H1 (cell line): ENCODE measurements around the gene DBNDD1. TPM values are rescaled to one million over a fixed set of nuclear protein-coding genes. Genes with fewer than 3 reads are reported as not detected.

Source experiments
- CTCF ChIA-PET: fragments of 300-600 bp; sonication (Branson Sonifier 250); formaldehyde crosslinking; loops from one replicate; lab custom pipeline; 2021; ENCODE audit not compliant: partially characterized antibody; lab: Charles Lee
- POLR2A ChIA-PET: fragments of 300-600 bp; sonication (Branson Sonifier 250); formaldehyde crosslinking; loops from one replicate; lab custom pipeline; 2021; ENCODE audit warnings: inconsistent platforms; ENCODE audit not compliant: partially characterized antibody; lab: Charles Lee
- DNase-seq, 2 experiments: peaks; one replicate each; pipeline versions ENCODE4 v3.0.0 to v3.0.0-alpha.2; 2010 to 2022; ENCODE audit warnings: low spot score in 2 of 2, low read depth in 1 of 2, mixed read lengths in 1 of 2
- FAIRE-seq: peaks from 2 replicates; lab custom pipeline; 2011; peaks lifted over from hg19 to GRCh38; lab: Jason Lieb, UNC
- H2AFZ ChIP-seq: 2 replicates; pipeline ENCODE4 v1.8.1; 2012; ENCODE audit warnings: low read length, inconsistent platforms
- H2AK5ac ChIP-seq: 2 replicates; pipeline ENCODE4 v1.6.1; 2013; ENCODE audit warnings: low read depth, low read length
- H2BK120ac ChIP-seq: replicated peaks from 2 replicates; pipeline ENCODE3; 2013; ENCODE audit warnings: low read depth, low read length, inconsistent platforms
- H2BK12ac ChIP-seq: 2 replicates; pipeline ENCODE4 v1.6.1; 2013; ENCODE audit warnings: low read depth, low read length
- H2BK15ac ChIP-seq: 2 replicates; pipeline ENCODE4 v1.6.1; 2013; ENCODE audit warnings: low read length
- H2BK20ac ChIP-seq: 2 replicates; pipeline ENCODE4 v1.6.1; 2013; ENCODE audit warnings: low read length
- H2BK5ac ChIP-seq: 2 replicates; pipeline ENCODE4 v1.6.1; 2013; ENCODE audit warnings: low read depth, low read length
- H3K14ac ChIP-seq: 2 replicates; pipeline ENCODE4 v1.6.1; 2013; ENCODE audit warnings: inconsistent platforms; ENCODE audit not compliant: insufficient read length
- H3K18ac ChIP-seq: 2 replicates; pipeline ENCODE4 v1.6.1; 2013; ENCODE audit warnings: low read length; ENCODE audit errors: extremely low read depth
- H3K23ac ChIP-seq: 2 replicates; pipeline ENCODE4 v1.6.1; 2013; ENCODE audit warnings: inconsistent platforms; ENCODE audit not compliant: insufficient read length
- H3K23me2 ChIP-seq: 2 replicates; pipeline ENCODE4 v1.6.1; 2013; ENCODE audit warnings: low read depth, low read length
- H3K27ac ChIP-seq: 2 replicates; pipeline ENCODE4 v1.6.1; 2011; ENCODE audit warnings: low read depth, low read length, inconsistent platforms
- H3K27me3 ChIP-seq, 4 experiments: replicated peaks in 1 of 4; 1 replicate in 1 of 4; 2 replicates in 3 of 4; pipeline versions ENCODE4 v1.6.1 to v1.8.1; 2011 to 2013; ENCODE audit warnings: low read length in 3 of 4, mild to moderate bottlenecking in 3 of 4, inconsistent platforms in 2 of 4, mixed read lengths in 2 of 4, moderate library complexity in 1 of 4; ENCODE audit not compliant: control insufficient read depth in 3 of 4, insufficient read depth in 3 of 4; ENCODE audit errors: extremely low read depth in 1 of 4
- H3K36me3 ChIP-seq, 4 experiments: 2 replicates each; pipeline versions ENCODE4 v1.6.1 to v1.8.1; 2011 to 2013; ENCODE audit warnings: mild to moderate bottlenecking in 4 of 4, low read length in 3 of 4, moderate library complexity in 2 of 4, control low read depth in 1 of 4, inconsistent platforms in 1 of 4; ENCODE audit not compliant: insufficient read depth in 4 of 4, control insufficient read depth in 2 of 4
- H3K4ac ChIP-seq: replicated peaks from 2 replicates; pipeline ENCODE3; 2013; ENCODE audit warnings: low read length, low read depth, mixed read lengths, inconsistent platforms; ENCODE audit not compliant: insufficient read length
- H3K4me1 ChIP-seq, 4 experiments: replicated peaks in 1 of 4; 1 replicate in 1 of 4; 2 replicates in 3 of 4; pipeline versions ENCODE4 v1.6.1 to v1.8.1; 2011 to 2013; ENCODE audit warnings: low read length in 3 of 4, inconsistent platforms in 2 of 4, mixed read lengths in 1 of 4; ENCODE audit not compliant: insufficient read depth in 4 of 4, control insufficient read depth in 3 of 4
- H3K4me2 ChIP-seq, 2 experiments: 2 replicates each; pipeline versions ENCODE4 v1.6.1 to v1.8.1; 2011 to 2013; ENCODE audit warnings: low read depth in 2 of 2, low read length in 2 of 2, control low read depth in 1 of 2, inconsistent platforms in 1 of 2, mild to moderate bottlenecking in 1 of 2; ENCODE audit not compliant: insufficient read depth in 1 of 2
- H3K4me3 ChIP-seq, 4 experiments: fragments of 200-600, 300-600 bp in 1 of 4; sonication (generic), shearing (Covaris generic), sonication (Bioruptor Twin) in 1 of 4; 2 replicates each; pipeline versions ENCODE4 v1.5.1 to v1.8.1; 2011 to 2016; ENCODE audit warnings: low read length in 4 of 4, low read depth in 3 of 4, control low read depth in 2 of 4, inconsistent platforms in 2 of 4, mild to moderate bottlenecking in 2 of 4, mixed read lengths in 1 of 4, moderate library complexity in 1 of 4; ENCODE audit not compliant: insufficient read depth in 2 of 4; ENCODE audit errors: extremely low read depth in 1 of 4
- H3K56ac ChIP-seq: replicated peaks from 2 replicates; pipeline ENCODE3; 2013; ENCODE audit warnings: low read depth, mild to moderate bottlenecking, mixed read lengths, low read length, inconsistent platforms; ENCODE audit not compliant: insufficient read length
- H3K79me1 ChIP-seq: 2 replicates; pipeline ENCODE4 v1.6.1; 2013; ENCODE audit warnings: low read depth, low read length, control low read depth
- H3K79me2 ChIP-seq, 2 experiments: 2 replicates each; pipeline versions ENCODE4 v1.6.1 to v1.8.1; 2012 to 2013; ENCODE audit warnings: low read length in 2 of 2, mild to moderate bottlenecking in 2 of 2, inconsistent platforms in 1 of 2; ENCODE audit not compliant: insufficient read depth in 2 of 2, control insufficient read depth in 1 of 2
- H3K9ac ChIP-seq, 4 experiments: replicated peaks in 1 of 4; 1 replicate in 1 of 4; 2 replicates in 3 of 4; pipeline versions ENCODE4 v1.6.1 to v1.8.1; 2011 to 2013; ENCODE audit warnings: low read depth in 3 of 4, low read length in 3 of 4, control low read depth in 2 of 4, mild to moderate bottlenecking in 2 of 4, moderate library complexity in 2 of 4, inconsistent platforms in 1 of 4; ENCODE audit errors: extremely low read depth in 1 of 4
- H3K9me3 ChIP-seq, 2 experiments: 2 replicates each; pipeline versions ENCODE4 v1.6.1 to v1.8.1; 2012 to 2013; ENCODE audit warnings: mild to moderate bottlenecking in 2 of 2, moderate library complexity in 2 of 2, control low read depth in 1 of 2, inconsistent platforms in 1 of 2, low read depth in 1 of 2, low read length in 1 of 2, mixed read lengths in 1 of 2; ENCODE audit not compliant: insufficient read depth in 2 of 2
- H4K20me1 ChIP-seq, 2 experiments: replicated peaks in 1 of 2; 2 replicates each; pipeline versions ENCODE3 to v1.8.1; 2011 to 2013; ENCODE audit warnings: inconsistent platforms in 2 of 2, low read length in 2 of 2, mild to moderate bottlenecking in 1 of 2; ENCODE audit not compliant: insufficient read depth in 2 of 2, control insufficient read depth in 1 of 2
- H4K5ac ChIP-seq: 2 replicates; pipeline ENCODE4 v1.6.1; 2013; ENCODE audit warnings: low read length, low read depth, mixed read lengths, inconsistent platforms; ENCODE audit not compliant: insufficient read length
- H4K8ac ChIP-seq: 2 replicates; pipeline ENCODE4 v1.8.0; 2013; ENCODE audit warnings: mild to moderate bottlenecking, moderate library complexity, low read length, inconsistent platforms; ENCODE audit not compliant: insufficient read depth; ENCODE audit errors: extremely low read depth
- H4K91ac ChIP-seq: replicated peaks from 2 replicates; pipeline ENCODE3; 2013; ENCODE audit warnings: low read length, mixed read lengths, inconsistent platforms; ENCODE audit not compliant: insufficient read length
- EGR1 ChIP-seq: IDR thresholded peaks from 2 replicates; pipeline ENCODE4 v1.6.1; 2011; ENCODE audit warnings: low read depth, low read length, borderline replicate concordance
- RNF2 ChIP-seq: fragments of 200-900, 300-1000 bp; sonication (generic); IDR thresholded peaks from 2 replicates; pipeline ENCODE4 v1.7.1; 2016; ENCODE audit warnings: borderline replicate concordance, low read depth, mild to moderate bottlenecking, antibody characterized with exemption, low read length; ENCODE audit not compliant: poor library complexity, severe bottlenecking; ENCODE audit errors: missing control alignments
- SP2 ChIP-seq: IDR thresholded peaks from 2 replicates; pipeline ENCODE4 v1.6.1; 2012; ENCODE audit warnings: mild to moderate bottlenecking, low read length, inconsistent platforms
- WGBS, 2 experiments: shearing (Covaris generic) in 1 of 2; methylation state at CpG; one replicate each; pipeline versions ENCODE4 v1.1.6 to v1.1.7; 2013 to 2015; ENCODE audit warnings: low lambda C conversion rate in 2 of 2, mixed read lengths in 2 of 2, inconsistent platforms in 1 of 2, low coverage in 1 of 2, missing lambda C conversion rate in 1 of 2; ENCODE audit not compliant: insufficient replicate concordance in 2 of 2, insufficient coverage in 1 of 2, insufficient read length in 1 of 2; ENCODE audit errors: extremely low coverage in 1 of 2, missing lambda C conversion rate in 1 of 2; 5-methylcytosine and 5-hydroxymethylcytosine counted together
- polyA plus RNA-seq, 7 experiments: library from polyadenylated mRNA; depleted of rRNA in 3 of 7; stranded (reverse) in 5 of 7; unstranded in 2 of 7; fragments of >200 nt in 5 of 7; fragments of 200-250 nt in 2 of 7; gene quantifications; 1 replicate in 5 of 7; 2 replicates in 1 of 7; 4 replicates in 1 of 7; pipeline versions ENCODE4 v1.2.1 to v1.2.3, GENCODE V29; 2011 to 2013; ENCODE audit warnings: missing spikeins in 2 of 7, mixed read lengths in 2 of 7
- total RNA-seq: library from RNA; stranded (reverse); fragmentation: NEBNext Ultra II Directional; extraction: Animal tissue kit (Norgen Biotek cat#: 25700); gene quantifications from 2 replicates; pipeline ENCODE4 v1.2.1, GENCODE V29; 2021

Gene DBNDD1
- total and polyA plus RNA-seq, 2 of the 8 experiments (the other 6 are each of a cell fraction or from before 2014, with no cell fraction given), result 69.9 to 92.6 TPM

DNA sequence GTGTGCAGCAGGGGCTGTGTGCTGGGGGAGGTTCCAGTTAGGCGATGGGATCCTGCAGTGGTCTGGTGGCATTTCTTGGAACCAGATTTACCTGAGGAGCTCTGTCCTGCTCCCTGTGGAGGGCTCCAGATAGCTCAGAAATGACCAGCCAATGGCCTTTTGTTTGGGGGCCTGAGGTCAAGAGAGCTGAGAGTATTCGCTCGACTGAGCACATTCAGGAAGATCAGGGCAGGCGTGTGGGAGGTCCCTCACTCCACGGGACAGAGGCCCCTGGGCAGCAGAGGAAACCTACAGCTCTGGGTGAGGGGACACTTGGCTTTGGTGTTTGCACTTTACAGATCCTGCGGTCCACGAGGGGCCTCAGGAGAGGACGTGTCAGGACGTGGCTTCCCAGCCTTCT is 52.5 kb downstream of the DBNDD1 start:
- ChIA-PET CTCF (interaction anchor here (0.6 kb wide), 1 partner anchor 55 kb away, joined by 3 read pairs; no protein-coding TSS in a partner anchor), POLR2A (interaction anchor here (0.8 to 7.5 kb wide), 4 partner anchors 8 to 54 kb away, joined by 3 to 54 read pairs (median 3); no protein-coding TSS in a partner anchor)
- Histone ChIP-seq H2BK20ac (no peak overlapping the region), H4K5ac (no peak overlapping the region), H3K9me3 (peaks cover 10 to 11% of the 10 kb centered on the region in 2 experiments; a peak in 3 of 4 replicates), H4K20me1 (peaks cover 1 to 8% of the 10 kb centered on the region in 2 experiments), H2BK5ac (no peak overlapping the region), H2BK15ac (no peak overlapping the region; the same call in 1 of the 2 replicates), H2BK120ac (no peak overlapping the region), H2BK12ac (no peak overlapping the region), H3K79me2 (peaks cover 3 to 10% of the 10 kb centered on the region in 2 experiments; a peak in 1 of 4 replicates), H3K14ac (no peak overlapping the region), H3K4me1 (peaks cover 0 to 6% (median 2%) of the 10 kb centered on the region in 4 experiments; a peak in 2 of 7 replicates), H2AFZ (no peak overlapping the region), H3K79me1 (peaks cover 5% of the 10 kb centered on the region; the same call in 1 of the 2 replicates), H3K56ac (no peak overlapping the region), H2AK5ac (no peak overlapping the region), H4K91ac (no peak overlapping the region), H4K8ac (no peak overlapping the region), H3K4ac (no peak overlapping the region), H3K9ac (no peak overlapping the region), H3K23ac (no peak overlapping the region), H3K4me2 (no peak overlapping the region), H3K18ac (no peak overlapping the region), H3K27ac (no peak overlapping the region), H3K36me3 (peaks cover 0 to 6% (median 3%) of the 10 kb centered on the region in 4 experiments; a peak in 3 of 8 replicates), H3K4me3 (no peak overlapping the region), H3K27me3 (peaks cover 0 to 6% (median 0%) of the 10 kb centered on the region in 4 experiments; a peak in 2 of 7 replicates), H3K23me2 (peaks cover 6% of the 10 kb centered on the region)
- 94% methylated on average over 9 of the region's 9 CpGs; no CpG with 5 or more reads in 1 of the 2 experiments for WGBS, 2 experiments
- no peak for FAIRE-seq
- no peak for DNase-seq
- TF ChIP-seq EGR1 (no peak), RNF2 (no peak), SP2 (no peak)
